GOT3 (cell line): ENCODE measurements around the gene FIGLA.
"Not testable (repeated sequence)": the region's sequence is repeated elsewhere in the genome, so short reads cannot be mapped to it uniquely, and the experiment has no call there.

ENCODE experiments used
- DNase-seq: peaks from one replicate; lab custom pipeline; 2025; ENCODE audit warnings: mixed read lengths; lab: John Stamatoyannopoulos, UW

Gene FIGLA

GRCh38 chr2:70808983-70809958, 18.8 kb upstream of the FIGLA start:
- DNase-seq, result no peak

DNA sequence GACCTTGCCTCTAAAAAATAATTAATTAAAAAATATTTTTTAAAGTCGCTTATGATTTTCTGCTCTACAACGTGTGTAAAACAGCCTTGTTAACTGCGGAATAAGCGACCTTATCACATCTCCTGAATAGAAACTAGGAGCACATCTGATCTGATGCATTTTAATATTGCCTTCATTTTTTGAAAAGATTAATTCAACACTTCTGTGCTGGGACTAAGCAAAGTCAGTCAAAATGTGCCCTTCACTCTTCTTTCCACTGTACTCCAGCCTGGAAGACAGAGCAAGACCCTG, 17.3 kb upstream of the FIGLA start:
- no peak for DNase-seq

- no peak for DNase-seq
Observed at GRCh38 chr2:70807102-70807827, 16.8 kb upstream of the FIGLA start.

- no peak for DNase-seq
Observed at GRCh38 chr2:70806620-70807019, 16.2 kb upstream of the FIGLA start.

GRCh38 chr2:70806013-70806412, 15.6 kb upstream of the FIGLA start:
- DNase-seq, result no peak

DNA sequence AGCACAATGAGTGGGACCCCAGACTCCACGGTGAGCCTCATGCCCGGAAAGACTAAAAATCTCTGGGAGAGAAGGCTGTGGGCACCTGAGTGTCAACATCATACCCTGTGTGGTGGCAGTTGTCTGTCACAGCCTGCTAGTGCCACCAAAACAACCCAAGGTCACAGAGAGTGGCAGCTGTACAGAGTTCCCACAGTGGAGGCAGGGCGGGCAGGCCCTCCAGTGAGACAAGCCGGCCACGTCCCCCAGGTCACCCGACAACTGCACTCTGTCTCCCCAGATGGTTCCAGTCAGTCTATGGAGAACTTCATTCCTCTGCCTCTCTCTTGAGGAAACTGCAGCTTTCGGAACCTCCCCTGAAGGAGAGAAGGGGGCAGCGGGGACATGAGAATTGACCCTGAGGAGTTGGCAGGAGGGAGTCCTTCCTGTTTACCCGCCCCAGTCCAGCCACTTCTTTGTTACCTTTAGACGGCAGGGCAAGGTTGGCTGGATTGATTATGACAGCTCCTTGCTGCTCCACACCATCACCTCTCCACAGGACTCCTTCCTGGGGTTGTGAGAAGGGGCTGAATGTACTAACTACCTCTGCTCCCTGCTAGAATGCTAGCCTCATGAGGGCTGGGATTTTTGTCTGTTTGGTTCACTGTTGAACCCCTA, 11.3 kb upstream of the FIGLA start:
- DNase-seq, result no peak

GRCh38 chr2:70799706-70800105, 9.3 kb upstream of the FIGLA start:
- DNase-seq, result no peak

DNA sequence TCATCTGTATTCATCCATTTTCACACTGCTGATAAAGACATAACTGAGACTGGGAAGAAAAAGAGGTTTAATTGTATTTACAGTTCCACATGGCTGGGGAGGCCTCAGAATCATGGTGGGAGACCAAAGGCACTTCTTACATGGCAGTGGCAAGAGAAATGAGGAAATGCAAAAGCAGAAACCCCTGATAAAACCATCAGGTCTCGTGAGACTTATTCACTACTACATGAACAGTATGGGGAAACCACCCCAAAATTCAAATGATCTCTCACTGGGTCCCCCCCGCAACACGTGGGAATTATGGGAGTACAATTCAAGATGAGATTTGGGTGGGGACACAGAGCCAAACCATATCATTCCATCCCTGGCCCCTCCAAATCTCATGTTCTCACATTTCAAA, 7.6 kb upstream of the FIGLA start:
- not testable (repeated sequence) for DNase-seq

DNA sequence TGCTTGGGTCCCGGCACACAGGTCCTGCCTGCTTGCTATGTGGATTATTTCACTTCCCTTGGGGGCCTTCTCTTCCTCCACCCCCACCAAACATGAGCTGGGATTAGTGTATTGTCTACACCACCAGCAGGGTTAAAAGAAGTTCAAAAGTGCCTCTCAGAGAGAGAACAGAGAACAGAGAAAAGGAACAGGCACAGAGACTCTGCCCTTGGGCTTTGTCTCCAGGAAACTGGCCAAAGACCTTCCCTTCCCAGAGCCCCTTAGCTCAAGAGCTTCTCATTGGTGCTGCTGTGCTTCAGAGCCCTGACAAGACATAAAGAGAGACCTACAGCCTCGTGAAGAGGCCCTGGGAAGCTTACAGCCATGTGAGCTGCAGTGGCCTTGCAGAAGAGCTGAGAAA, 7.1 kb upstream of the FIGLA start:
- DNase-seq, result no peak

- DNase-seq, result no peak
Observed at GRCh38 chr2:70796262-70796661, 5.8 kb upstream of the FIGLA start.

GRCh38 chr2:70795164-70795995, 4.9 kb upstream of the FIGLA start:
- DNase-seq, result no peak

DNA sequence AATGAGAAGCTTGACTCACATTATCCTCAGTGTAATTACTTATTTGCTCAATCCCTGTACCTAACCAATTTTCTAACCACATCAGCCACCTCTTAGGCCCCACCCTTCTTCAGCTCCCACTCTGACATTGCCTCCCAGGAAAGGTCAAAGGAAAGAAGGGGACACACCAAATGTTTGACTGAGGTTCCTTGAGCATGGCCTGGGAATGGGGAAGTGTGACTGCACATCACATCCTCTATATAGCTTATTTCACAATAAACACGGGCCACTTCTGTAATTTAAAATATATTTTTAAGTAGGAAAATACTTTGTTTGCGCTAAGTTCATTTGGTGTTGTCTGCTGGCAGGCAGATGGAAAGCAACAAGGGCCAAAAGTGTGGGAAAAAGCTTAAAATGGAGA, 3.0 kb upstream of the FIGLA start:
- no peak for DNase-seq

DNA sequence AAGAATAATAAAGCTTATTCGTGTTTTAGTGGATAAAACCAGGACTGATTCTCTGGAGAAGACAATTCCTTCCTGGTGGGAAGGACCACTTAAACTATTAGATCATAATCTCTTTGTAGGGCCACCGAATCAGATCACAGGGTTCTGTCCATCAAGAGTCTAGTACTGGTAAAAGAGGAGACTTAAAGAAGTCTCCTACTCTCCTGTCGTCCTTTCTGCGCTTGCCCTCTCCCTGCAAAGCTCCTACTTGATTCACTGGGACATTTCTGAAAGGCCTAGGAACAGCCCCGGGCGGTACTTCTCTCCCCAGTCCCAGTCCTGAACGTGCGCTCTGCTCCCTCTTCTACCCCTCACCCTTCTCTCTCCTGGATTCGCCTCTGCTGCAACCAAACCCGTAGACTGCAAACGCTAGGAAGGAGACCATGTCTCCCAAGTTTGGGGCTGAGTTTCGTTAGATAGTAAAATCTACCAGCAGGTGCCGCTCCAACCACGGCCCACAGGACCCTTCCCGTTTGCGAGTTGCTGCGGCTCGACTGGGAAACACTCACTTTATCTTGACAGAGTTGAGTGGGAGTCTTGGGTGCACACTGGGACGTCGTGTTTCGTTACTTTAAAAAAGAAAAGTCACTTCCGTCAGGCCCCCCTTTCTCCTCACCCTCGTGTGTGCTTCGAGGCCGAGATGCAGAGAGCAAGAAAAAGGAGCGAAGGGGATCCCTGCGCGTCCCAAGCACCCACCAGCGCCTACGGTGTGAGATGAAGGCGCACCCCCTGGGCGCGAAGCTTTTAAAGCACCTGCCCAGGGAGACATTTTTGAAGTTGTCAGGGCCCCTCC, 923 bp downstream of the FIGLA start:
- peak; percentile 15 for DNase-seq

DNA sequence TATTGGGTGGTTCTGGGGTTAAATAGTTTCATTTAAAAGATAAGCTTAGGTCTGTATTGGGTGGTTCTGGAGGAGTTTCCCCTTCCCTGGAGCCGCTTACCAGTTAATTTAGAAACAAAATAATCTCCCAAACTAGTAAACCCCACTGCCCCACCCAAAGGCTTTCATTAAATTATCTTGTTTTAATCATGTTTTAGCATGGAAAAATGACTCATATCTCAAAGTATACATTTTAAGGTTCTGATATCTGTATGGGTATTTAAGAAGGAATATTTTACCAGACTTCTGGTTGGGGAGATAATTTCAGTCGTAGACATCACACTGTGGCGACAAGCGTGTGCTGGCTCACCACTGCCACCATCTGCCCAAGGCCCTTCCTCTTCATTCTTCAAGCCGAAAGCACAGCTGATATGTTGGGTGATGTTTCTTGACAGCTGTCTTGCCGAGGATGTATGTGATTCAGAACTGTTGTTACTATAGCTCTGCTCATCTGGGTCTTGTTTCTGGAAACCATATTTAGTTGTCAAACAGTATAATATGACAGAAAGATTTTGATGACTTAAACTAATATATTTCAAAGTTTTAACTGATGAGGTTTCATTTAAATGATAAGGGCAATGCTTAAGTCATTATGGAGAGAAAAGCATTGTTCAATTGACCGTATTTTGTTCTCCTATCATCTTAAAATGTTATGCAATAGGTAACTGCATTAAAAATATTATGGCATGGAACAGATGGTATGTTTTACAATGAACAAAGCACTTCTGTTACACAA, 5.1 kb downstream of the FIGLA start:
- no peak for DNase-seq

DNA sequence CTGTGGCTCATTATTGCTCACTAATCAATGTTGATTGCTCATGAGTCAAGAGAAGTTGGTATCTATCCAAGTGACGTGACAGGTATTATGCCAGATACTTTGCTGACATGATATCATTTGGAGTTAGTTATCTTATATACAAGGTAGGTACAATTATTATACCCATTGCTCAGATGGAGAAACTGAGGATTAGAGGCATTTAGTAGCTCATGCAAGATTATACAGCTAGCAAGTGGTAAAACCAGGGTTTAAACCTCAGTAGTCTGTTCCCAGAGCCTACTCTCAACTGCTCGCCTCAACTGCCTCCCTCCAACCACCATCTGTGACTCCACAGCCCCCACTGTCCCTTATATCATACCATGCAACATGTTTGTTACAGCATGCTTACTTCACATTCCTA, 6.1 kb downstream of the FIGLA start:
- DNase-seq, result no peak

GRCh38 chr2:70779911-70780545, 10.4 kb downstream of the FIGLA start:
- DNase-seq, result no peak

GRCh38 chr2:70779491-70779890, 11.0 kb downstream of the FIGLA start:
- DNase-seq, result no peak

DNA sequence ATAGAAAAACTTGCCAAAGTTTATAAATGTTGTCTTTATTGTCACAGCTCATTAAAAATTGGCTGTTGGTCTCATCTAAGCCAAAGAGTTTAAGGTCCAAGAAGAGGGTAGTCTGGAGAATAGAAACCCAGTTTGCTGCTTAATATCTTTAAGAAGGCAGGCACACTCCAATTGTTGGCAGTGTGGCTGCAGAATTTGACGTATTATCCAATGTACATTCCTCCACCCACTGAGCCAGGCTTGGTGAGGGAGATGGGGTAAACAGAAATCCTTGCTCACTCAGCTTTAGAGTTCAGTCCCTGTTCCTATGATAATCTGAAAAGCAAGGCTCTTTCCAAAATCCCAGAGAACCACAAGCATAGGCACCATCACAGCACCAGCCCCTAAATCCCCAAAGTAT, 11.8 kb downstream of the FIGLA start:
- no peak for DNase-seq

DNA sequence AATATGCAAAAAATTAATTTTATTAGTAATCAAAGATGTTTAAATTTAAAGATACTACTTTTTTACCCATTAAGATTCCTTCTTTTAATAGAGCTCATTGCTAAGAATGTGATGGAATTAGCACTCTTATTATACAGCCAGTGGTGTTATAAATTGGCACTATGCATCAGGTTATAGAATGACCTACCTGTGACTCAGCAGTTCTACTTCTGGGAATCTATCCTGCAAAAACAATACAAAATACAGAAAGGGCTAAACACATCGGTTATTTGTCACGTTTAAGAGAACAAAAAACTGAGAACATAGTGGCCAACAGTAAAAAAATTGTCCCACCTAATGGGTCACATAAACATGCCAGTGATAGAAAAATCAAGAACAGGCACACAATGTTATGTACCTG, 13.0 kb downstream of the FIGLA start:
- DNase-seq, result no peak

DNA sequence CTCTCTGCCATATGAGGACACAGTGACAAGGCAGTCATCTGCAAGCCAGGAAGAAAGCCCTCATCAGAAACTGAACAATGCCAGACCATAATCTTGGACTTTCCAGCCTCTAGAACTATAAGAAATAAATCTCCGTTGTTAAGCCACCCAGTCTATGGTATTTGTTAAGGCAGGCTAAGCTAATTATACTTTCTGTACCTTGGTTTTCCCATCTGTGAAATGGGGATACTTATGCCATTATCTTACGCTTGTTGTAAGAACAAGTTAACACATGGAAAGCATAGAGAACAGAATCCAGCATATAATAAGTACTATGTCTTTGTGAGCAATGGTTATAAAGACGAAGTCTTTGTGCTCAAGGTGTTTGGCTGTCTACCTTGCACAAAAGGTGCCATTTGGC, 14.2 kb downstream of the FIGLA start:
- DNase-seq, result no peak
